22Rv1 (cell line): ENCODE measurements around the gene RHBDD1.

Experiments
- CTCF ChIP-seq: fragments of 450-650 bp; IDR thresholded peaks from 2 replicates; pipeline ENCODE4 v1.5.1; 2017; ENCODE audit warnings: mild to moderate bottlenecking
- ZFX ChIP-seq: fragments of 450-650 bp; IDR thresholded peaks from 2 replicates; pipeline ENCODE4 v1.6.1; 2017; ENCODE audit warnings: antibody characterized with exemption, borderline replicate concordance

GRCh38 chr2:226796840-226797288 lies 39.0 kb upstream of the RHBDD1 start:
- TF ChIP-seq CTCF (0 out of 2 replicates have a peak, but pooled peaks have one; percentile 6), ZFX (no peak)
